HG03060 (cell line): Measurements from ENCODE around the gene CNOT6.

Experiments
- ATAC-seq: cut with Tn5 transposase; IDR thresholded peaks from one replicate; pipeline ENCODE4 v1.9.1; 2021; ENCODE audit warnings: low read depth, moderate number of reproducible peaks; ENCODE audit not compliant: unreplicated experiment

CNOT6 gene

DNA sequence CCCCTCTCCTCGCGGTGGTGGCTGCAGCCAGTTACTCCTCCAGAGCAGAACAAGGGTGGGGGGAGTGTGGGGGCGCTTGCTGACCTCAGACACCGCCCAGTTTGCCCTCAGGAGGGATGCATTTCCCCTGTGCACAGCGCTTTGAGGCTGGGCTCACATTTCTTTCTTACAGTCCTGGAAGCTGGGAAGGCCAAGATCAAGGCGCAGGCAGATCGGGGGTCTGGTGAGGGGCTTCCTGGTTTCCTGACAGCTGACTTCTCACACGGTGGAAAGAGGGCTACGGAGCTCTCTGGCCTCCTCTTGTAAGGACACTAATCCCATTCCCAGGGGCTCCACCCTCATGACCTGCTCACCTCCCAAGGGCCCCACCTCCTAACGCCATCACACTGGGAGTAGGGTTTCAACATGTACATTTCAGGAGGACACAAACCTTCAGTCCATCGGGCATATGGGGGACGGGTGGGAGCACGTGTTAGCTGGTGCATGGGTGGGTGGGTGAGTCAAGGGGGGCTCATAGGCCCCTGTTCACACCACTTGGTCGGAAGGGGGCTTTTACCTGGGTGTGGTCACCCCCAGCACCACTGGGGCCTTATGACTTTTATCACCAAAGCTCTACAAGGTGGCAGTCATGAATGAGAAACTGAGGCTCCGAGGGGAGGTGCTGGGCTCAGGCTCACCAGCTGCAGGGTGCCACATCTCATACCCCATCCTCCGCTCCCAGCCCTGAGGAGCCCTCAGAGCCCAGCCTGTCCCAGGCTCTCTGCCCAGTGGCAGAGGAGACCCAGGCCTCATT lies 104.8 kb downstream of the CNOT6 start:
- no peak for ATAC-seq

DNA sequence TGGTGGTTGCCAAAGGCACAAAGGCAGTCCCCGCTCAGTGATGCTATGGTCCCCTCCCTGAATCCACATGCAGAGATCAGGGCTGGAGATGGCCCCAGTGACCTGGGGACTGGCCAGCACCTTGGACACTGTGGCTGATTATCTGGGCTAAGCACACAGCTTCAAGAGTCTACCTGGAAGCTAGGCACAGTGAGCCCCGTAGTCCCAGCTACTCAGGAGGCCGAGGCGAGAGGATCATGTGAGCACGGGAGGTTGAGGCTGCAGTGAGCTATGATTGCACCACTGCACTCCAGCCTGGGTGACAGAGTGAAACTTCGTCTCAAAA lies 105.4 kb downstream of the CNOT6 start:
- ATAC-seq = no peak

DNA sequence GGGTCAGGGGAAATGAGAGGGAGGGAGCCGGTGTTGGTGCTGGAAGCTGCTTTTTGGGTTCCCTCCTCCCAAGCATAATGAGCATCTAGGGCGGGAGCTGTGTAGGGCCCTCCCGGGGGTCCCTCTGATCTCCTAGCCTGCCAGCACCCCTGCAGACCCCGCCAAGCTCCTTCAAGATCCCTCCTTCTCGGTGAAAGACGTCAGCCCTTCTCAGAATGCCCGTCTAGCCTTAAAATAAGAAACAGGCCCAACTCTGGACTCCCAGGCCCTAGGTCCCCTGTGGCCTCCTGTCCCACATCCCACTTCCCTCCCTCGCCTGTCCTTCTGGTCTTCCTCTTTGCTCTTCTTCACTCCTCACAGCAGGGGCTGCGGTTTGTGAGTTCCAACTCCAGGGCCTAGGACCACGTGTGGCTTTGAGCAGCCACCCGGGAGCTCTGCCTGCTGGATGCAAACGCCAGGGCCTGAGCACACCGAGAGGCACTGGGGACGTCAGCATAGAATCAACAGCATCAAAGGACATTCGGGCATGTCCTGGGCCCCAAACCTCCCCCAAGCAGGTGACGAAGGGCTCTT lies 105.9 kb downstream of the CNOT6 start:
- no peak for ATAC-seq

DNA sequence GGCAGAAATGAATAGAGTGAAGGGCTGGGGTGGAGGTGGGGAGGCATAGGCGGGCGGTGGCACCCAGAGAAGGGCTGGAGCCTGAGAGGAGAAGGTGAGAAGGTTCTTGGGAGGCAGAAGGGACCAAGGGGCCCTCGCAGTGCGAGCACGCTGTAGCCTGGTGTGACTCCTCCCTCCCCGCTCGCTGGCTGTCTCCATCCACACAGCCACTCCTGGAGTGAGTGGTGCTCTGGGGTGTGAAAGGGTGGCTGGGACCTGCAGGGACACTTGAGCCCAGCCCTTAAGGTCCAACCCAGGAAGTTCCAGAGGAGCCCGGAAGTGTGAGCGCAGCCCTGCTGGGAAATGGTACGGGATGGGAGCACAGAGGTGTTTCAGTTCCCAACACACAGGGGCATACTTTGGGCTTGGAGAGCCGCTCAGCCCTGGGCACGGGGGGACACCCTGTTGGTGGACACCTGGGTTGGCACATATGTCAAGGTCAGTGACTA lies 106.4 kb downstream of the CNOT6 start:
- ATAC-seq = no peak

DNA sequence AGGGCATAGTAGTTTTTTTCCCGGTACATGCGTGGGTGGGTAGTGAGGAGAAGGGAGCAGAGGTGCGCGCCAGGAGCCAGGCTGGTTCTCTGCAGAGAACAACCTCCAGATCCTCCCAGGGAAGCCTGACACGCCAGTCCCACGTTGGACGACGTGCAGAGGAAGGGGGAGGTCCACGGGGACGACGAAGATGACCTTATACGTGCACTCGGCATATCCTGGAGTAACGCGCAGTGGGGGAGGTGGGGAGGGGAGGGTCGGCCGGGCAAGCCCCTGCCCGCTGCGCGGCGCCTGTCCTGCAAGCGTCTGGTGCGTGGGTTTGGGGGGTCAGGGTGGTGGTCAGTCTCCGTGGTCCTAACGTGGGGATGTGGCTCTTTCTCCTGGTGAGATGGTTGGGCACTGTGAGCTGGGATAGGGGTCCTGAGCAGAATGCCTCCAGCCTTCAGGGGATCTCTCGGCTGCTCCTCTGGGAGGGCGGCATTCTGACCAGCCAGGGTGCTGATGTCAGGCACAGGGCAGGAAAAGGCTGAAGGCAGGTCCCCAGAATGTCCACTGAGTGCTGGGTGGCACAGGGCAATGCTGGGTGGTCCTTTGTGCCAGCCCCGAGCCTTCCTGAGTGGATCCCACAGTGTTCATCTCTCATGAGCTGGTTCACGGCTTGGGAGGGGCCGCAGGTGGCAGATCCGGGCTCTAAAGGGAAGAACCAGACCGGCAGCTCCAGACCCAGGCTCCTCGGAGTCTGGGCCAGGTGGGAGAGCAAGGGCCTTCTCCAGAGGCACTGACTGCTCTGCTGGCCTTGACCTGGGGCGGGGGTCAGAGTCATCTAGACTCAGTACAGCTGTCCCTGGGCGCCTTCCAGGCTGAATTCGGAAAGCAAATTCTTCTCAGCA lies 107.7 kb downstream of the CNOT6 start:
- no peak for ATAC-seq

DNA sequence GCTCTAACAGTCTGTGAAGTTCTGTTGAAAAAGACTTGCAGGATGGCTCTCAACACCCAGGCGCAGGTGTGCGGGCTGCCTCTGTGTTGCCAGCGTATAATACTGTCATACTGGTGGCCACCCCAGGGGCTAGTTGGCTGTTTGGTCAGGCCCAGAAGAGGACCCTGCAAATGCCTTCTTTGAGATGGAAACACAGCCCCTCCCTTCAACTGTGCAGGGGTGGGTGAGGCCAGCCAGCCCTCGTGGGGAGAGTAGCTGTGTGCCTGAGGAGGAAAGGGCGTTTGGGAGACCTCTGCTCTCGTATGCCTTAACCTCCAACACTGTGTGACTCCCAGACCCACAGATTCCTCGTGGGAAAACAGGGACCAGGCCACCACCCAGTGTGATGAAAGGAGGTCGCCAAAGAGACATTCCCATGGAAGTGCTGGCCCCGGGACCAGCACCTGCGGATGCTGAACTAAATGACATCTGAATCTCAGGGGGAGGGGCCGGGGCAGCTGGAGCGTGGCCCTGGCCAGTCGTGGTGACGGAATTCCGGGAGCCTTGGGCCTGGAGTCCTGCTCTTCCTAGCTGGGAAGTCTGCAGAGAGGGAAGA lies 108.4 kb downstream of the CNOT6 start:
- ATAC-seq = no peak

DNA sequence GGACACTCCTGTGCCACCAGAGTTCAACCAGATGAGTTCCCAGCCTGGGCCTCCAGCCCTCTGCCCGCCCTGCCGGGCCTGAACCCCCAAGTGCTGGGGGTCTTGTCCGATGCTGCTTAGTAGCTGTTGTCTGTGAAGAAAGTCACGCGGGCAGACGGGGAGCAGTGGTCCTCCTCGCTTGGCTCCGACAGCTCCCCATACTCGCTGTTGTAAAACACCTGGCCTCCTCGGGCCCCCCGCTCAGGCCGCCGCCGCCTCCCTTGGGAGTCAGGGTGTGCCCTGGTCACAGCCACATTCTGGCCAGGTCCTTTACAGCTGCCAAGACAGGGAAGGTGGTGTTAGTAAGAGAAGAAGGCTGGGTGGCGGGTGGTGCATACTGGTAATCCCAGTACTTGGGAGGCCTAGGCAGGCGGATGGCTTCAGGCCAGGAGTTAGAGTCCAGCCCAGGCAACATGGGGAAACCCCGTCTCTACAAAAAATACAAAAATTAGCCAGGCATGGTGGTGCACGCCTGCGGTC lies 109.0 kb downstream of the CNOT6 start:
- no peak for ATAC-seq

DNA sequence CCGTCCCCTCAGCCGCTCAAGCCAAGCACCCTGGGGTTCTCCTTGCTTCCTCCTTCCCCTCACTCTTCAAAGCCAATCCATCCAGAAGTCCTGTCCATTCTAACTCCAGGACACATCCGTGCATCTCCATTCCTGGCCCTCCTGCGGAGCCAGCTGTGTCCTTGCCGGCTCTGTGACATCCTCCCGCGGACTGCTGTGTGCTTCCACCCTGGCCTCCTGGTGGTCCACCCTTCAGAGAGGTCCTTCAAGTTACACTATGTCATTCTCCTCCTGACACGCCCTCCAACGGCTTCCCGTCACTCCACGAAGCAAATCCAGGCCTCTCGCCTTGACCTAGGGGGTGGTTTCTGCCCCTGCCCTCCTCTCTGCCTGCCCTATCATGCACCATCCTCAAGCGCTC lies 110.1 kb downstream of the CNOT6 start:
- ATAC-seq = no peak

DNA sequence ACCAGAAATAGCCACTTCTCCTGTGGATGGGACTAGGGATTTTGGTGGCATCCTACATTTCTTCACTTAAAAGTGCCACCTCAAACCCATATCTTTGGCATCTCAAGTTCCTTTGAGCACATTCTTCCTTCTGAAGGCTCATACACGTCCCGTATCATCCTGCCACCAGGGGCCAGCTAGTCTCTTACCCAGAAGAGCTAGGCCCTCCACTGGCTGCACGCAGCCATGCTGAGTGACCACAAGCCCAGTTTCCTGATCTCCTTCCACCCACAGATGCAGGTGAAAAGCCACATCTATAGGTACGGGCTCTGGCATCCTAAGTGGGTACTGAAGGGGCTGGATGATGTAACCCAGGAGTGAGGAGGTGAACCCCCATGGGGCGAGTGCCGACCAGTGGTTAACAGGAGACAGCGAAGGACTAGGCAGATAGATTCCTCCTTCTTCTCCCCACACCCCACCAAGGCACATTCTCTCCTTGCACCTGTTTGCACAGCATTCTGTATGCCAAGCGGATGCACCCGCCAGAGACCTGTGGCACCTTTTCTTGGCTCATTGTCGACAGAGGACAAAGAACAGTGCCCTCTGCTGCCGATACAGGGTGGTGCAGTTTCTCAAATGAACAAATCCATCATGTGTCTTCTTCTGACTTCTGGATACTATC lies 111.5 kb downstream of the CNOT6 start:
- no peak for ATAC-seq

DNA sequence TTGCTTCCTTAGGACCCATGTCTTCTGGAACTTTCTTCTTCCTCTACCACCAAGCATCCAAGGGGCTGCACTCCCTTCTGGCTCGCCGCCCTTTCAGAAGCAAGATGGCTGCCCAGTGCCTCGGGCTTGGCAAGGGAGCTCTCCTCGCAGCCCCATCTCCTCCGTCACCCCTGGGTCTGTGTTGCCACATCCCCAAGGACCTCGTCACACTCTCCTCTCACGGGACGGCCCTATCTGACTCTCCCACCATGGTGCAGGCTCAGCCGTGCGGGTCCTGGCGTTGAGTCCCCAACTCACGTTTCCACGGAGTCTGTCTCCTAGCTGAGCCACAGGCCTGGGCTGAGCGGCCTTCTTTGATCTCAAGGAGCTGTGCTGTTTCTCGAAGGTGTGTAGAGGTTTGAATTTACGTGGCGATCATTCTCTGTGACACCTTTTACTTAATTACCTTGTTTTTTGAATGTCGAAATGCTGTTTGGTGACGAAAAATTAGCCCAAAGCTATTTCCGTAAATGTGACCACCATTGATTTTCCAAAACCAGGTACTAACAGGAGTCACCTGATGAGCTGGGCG lies 112.1 kb downstream of the CNOT6 start:
- no peak for ATAC-seq

DNA sequence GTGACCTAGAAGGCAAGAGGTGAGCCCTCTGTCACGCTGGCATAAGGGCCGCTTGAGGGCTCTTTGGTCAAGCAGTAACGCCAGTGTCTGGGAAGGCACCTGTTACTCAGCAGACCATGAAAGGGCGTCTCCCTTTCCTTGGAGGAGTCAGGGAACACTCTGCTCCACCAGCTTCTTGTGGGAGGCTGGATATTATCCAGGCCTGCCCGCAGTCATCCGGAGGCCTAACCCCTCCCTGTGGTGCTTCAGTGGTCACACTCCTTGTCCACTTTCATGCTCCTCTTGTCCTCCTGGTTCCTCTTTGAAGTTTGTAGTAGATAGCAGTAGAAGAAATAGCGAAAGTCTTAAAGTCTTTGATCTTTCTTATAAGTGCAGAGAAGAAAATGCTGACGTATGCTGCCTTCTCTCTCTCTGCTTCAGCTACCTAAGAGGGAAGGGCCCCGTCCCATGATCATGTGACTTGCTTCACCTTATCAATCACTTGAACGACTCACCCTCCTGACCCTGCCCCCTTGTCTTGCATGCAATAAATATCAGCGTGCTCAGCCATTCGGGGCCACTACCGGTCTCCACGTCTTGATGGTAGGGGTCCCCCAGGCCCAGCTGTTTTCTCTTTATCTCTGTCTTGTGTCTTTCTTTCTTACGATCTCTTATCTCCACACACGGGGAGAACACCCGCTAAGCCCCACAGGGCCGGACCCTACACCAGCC lies 113.8 kb downstream of the CNOT6 start:
- ATAC-seq = no peak

DNA sequence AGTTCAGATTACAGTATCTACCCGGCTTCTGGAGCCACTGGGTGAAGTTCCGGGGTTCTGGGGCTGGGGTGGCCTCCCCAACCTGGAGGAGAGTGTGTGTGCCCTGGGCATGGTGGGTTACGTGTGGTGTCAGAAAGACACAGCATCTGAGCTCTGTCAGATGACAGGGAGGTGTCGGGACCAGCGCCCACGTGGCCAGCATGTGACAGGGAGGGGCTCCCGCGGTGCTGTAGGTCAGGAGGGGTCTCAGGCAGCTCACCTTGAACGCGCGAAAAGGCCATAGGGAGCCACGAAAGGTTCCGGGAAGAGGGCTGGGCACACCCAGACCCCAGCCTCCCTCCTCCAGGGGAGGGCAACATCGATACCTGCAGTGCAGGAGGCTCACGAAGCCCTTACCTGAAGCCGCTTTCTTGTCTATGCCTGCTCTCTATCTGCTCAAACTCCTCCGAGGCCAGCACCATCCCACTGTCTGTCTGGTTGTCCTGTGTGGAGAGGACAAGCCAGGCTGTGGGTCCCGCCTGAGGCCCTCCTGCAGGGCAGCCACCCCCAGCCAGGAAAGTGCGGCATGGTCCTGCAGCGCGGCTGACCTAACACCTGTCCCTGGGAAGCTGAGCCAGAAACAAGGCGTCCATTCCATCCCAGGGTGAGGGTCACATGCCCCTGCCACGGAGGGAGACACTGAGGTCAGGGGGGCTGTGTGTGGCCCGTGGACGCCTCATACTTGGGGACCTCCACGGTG lies 114.6 kb downstream of the CNOT6 start:
- ATAC-seq = no peak

DNA sequence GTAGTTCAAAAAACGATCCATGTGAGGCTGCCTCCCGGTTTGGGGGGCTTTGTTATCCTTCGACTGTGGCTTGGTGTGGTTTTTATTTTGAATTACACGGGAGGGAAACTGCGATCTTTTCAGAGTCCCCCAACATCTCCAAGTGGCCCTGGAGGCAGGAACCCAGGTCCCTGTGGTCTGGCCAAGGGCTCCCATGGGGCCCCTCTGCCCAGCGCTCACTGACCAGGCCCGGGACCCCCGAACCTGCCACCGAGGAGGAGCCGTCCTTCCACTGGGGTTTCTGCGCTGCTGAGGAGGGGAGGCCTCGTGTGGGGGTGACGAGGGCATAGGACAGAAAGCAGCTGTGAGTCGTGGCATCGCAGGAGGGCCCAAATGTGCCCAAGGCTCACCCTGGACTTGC lies 115.2 kb downstream of the CNOT6 start:
- no peak for ATAC-seq

DNA sequence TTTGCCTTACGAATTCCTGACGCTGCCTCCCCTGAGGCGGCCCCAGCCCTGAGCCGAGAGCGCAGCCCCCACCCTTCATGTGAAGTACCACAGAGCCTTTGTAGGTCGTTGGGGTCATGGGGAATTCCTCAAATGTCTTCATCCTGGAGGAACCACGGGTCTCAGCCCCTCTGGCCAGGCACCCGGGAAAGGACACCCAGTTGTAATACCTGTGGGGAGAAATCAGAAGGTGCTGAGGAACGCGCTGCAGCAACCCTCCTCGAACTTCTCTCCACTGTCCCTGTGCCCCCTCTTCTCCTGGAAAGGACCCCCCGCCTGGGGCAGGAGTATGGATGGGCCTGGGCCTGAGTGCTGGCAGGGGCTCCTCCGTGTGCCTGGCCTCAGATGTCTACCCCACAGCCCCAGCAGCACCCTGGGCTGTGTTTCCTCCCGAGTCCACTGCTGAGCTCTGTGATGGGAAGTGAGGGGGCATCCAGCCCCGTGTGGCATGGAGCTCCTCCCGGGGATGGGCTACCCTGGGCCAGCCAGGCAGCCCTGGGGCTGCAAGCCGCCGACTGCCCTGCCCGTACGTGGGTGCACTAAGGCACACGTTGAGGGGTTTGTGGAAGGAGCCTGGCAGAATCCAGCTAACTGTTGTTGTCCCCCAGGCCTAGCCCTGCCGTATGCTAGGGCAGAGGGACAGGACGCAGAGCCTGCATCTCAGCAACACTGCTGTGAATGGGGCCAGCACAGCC lies 115.8 kb downstream of the CNOT6 start:
- no peak for ATAC-seq

DNA sequence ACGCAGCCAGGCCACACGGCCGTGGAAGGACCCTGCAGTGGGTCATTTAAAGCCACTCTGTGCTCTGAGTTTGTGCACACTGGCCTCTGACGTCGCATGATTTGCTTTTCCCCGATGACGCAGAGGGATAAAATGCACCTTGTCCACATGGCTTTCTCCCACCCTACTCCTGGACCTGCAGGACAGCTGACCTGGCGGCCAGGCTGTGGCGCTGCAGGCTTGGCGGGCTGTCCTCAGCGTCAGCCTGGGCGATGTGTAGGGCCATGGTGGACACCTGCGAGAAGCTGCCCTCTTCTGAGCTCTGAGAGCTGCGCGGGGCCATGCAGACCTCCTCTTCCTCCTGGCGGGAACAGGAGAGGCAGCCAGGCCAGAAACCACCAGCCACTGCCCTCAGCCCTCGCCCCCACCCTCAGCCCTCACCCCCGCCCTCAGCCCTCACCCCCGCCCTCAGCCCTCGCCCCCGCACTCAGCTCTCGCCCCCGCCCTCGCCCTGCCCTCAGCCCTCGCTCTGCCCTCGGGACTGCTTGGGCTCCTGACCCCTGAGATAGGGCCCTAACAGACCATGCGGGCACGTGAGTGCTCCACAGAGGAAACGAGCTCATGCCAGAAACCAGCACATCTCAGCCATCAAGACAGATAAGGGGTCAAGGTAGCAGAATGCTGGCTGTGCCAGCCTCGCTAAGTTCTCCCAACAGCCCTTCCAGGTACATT lies 117.1 kb downstream of the CNOT6 start:
- ATAC-seq = no peak

DNA sequence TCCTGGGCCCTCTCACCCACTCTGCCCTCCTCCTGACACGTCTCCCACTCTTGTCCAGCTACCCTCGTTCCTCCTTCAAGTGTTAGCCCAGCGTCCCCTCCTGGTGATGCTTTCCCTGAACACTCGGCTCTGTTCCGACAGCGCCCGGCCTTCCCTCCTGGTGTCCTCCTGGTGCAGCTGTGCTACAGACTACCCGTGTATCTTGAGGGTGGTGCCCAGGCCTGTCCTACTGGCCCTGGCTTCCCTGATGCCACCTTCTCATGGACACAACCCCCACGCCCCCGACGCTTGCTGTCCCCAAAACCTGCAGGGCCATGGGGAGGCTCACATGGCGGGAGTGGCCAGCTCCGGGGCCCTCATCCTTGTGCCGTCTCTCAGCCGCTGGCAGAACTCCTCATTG lies 118.5 kb downstream of the CNOT6 start:
- ATAC-seq = no peak

DNA sequence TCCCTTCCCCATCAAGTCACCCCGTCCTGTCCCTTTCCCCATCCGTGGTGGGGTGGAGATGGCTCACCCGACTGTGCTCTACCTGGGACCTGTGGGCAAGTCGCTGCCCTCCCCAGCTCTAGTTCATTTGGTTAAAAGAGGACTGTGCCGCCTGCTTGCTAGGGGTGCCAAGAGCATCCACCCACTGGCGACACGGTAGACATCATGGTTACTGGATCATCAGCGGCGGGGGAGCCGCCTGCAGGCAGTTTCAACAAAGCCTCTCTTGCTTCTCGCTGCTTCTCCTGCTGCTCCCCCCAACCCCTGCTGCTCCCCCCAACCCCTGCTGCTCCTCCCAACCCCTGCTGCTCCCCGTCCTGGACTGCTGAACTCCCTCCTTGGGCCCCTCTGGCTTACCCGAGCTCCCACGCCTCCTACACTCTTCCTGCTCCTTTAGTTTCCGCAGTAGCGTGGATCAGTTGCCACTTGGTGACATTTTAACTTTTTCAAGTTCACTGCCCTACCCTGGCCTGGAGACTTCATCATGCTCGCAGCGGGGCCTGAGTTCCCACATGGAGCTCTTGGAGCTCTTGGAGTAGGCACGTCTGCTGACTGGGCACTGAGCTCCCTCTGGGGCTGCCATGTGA lies 119.1 kb downstream of the CNOT6 start:
- ATAC-seq = no peak
